ENCODE data around the gene TMEM233. TPM values are rescaled to one million over a fixed set of nuclear protein-coding genes. Genes with fewer than 3 reads are reported as not detected.

The TMEM233 gene
- total RNA-seq, 4 donors from 2014 or later: 0.12 to 0.38 (median 0.19) TPM; not detected in 1

GRCh38 chr12:119672194-119672593 lies 78.6 kb downstream of the TMEM233 start:
- DNase-seq (ENCODE audit: low spot score): no peak
- no peak for ATAC-seq (ENCODE audit: low FRiP score)
- no peak for TF ChIP-seq CTCF (IDR thresholded peaks at IDR 0.05)

- TF ChIP-seq CTCF (IDR thresholded peaks at IDR 0.05): no peak
- ATAC-seq (ENCODE audit: low FRiP score) (no peak), DNase-seq (ENCODE audit: low spot score) (no peak)
Measured at GRCh38 chr12:119673634-119674033, 80.1 kb downstream of the TMEM233 start.

- no peak for DNase-seq (ENCODE audit: low spot score)
- no peak for ATAC-seq (ENCODE audit: low FRiP score)
- TF ChIP-seq CTCF (IDR thresholded peaks at IDR 0.05): no peak
Measured at GRCh38 chr12:119674560-119674959, 81.0 kb downstream of the TMEM233 start.

- no peak for ATAC-seq (ENCODE audit: low FRiP score)
- TF ChIP-seq CTCF (IDR thresholded peaks at IDR 0.05): no peak
- DNase-seq (ENCODE audit: low spot score): no peak
Measured at GRCh38 chr12:119676022-119676421, 82.4 kb downstream of the TMEM233 start.

GRCh38 chr12:119676573-119676972 lies 83.0 kb downstream of the TMEM233 start:
- no peak for TF ChIP-seq CTCF (IDR thresholded peaks at IDR 0.05)
- DNase-seq (ENCODE audit: low spot score) (no peak), ATAC-seq (ENCODE audit: low FRiP score) (no peak)

- ATAC-seq (ENCODE audit: low FRiP score): no peak
Measured at GRCh38 chr12:119678459-119678858, 84.9 kb downstream of the TMEM233 start.

More at GRCh38 chr12:119678459-119678858, 84.9 kb downstream of the TMEM233 start:
- no peak for TF ChIP-seq CTCF (IDR thresholded peaks at IDR 0.05)
- DNase-seq (ENCODE audit: low spot score): no peak
